ENCODE measurements around the gene POLQ. TPM values are rescaled to one million over a fixed set of nuclear protein-coding genes. Genes with fewer than 3 reads are reported as not detected.

POLQ gene
- total RNA-seq = 10 to 100 TPM in 1 of 2 donors, 1 to 10 TPM in 1; 6.5 to 15.0 TPM

DNA sequence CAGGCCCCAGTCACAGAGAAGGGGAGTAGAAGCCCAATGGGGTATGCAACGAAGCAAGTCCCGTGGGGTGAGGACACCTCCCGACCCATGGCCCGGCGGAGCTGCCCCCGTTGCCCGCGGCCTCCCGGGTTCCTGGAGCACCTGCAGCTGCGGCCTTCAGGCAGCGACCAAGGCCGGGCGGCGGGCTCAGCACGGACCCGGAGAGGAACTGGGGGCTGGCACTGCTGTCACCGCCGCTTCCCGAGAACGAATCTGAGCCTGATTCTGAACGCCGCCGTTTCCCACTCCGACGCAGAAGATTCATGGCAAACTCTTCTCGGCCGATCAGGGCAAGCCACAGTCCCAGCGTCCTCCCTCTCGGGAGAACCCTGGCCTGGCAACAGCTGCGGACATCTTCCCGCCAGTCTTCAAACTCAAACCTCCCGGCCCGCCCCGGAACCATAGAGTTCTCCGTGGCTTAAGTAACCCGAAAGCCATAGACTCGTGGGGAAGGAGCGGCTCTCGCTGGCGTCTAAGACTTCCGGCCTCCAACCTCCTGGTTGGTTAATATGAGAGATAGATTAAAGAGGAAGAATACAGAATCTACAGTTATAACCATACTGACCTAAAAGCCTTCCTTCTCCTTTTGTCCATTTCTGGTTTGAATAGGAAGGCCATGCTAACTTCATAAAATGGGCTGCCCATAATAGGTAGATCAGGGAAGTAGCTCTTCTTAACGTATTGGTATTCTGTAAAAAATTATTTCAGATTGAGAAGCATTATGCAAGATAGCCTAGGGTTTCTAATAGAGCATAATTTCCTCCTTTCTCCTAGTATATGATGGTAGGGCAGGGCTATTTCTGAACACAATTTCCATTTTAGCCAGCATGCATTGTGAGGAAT, at the start of gene POLQ:
Gene POLQ, minus strand, starts transcription at position 415 of the 882 bp plus-strand sequence. Its CDS starts 111 bp downstream, at position 304.

GRCh38 chr3:121592856-121593702, 47.3 kb upstream of the POLQ start, which contains the start of gene FBXO40:
Gene FBXO40 (plus strand): TSS chr3:121593379. CDS start chr3:121620576, 27,197 bp downstream.

GRCh38 chr3:121567649-121568048, 21.9 kb upstream of the POLQ start, which contains the start of gene ARGFX:
Gene ARGFX (plus strand): TSS chr3:121567949. CDS start chr3:121570714, 2,765 bp downstream.

Other genes starting within 250 kb of the POLQ start
- not detected for gene ARGFX, start 22.0 kb upstream of the POLQ start, total RNA-seq
- not detected for gene FBXO40, start 47.4 kb upstream of the POLQ start, total RNA-seq
- gene HCLS1, start 114.9 kb upstream of the POLQ start, total RNA-seq = 1 to 10 TPM in 1 of 2 donors, under 1 TPM in 1; 0.33 to 2.4 TPM
- 10 to 100 TPM; 22.6 to 28.9 TPM for gene GOLGB1, start 203.8 kb upstream of the POLQ start, total RNA-seq